Activated T-helper 1 cell treated with anti-CD3 and anti-CD28 coated beads, Interleukin-12 subunit alpha, Interleukin-12 subunit beta, Interleukin-2, Interleukin-4 antibody, amounts not matched to agents 30 ng/mL and 10 ng/mL and 1 ng/mL, durations not matched to agents 14 hours and 24 hours and 36 hours (primary cell): ENCODE results near the gene NTHL1. TPM values are rescaled to one million over a fixed set of nuclear protein-coding genes. Genes with fewer than 3 reads are reported as not detected.
"Not testable (repeated sequence)": the region's sequence is repeated elsewhere in the genome, so short reads cannot be mapped to it uniquely, and the experiment has no call there.

ENCODE experiments used
- DNase-seq: peaks from one replicate; pipeline ENCODE4 v3.0.0; 2021; ENCODE audit warnings: low spot score
- H3K27ac Mint-ChIP-seq: one replicate; pipeline ENCODE4 v1.8.0; 2021; ENCODE audit warnings: mild to moderate bottlenecking, mixed read lengths
- H3K27me3 Mint-ChIP-seq: one replicate; pipeline ENCODE4 v1.8.0; 2022; ENCODE audit warnings: mild to moderate bottlenecking, moderate library complexity, mixed read lengths; ENCODE audit not compliant: insufficient read depth
- H3K36me3 Mint-ChIP-seq: one replicate; pipeline ENCODE4 v1.8.0; 2021; ENCODE audit warnings: low read depth, mixed read lengths
- H3K4me1 Mint-ChIP-seq: one replicate; pipeline ENCODE4 v1.8.0; 2021; ENCODE audit warnings: low read depth, mixed read lengths
- H3K4me3 Mint-ChIP-seq: one replicate; pipeline ENCODE4 v1.8.0; 2021; ENCODE audit warnings: mild to moderate bottlenecking, moderate library complexity, mixed read lengths
- H3K9me3 Mint-ChIP-seq: one replicate; pipeline ENCODE4 v1.8.0; 2021; ENCODE audit warnings: mixed read lengths
- intact Hi-C: fragments of 100-400 bp; cut with micrococcal nuclease; formaldehyde crosslinking; loops from one replicate; pipeline ENCODE4 v1.15.1; 2024
- total RNA-seq: library from RNA; stranded (reverse); gene quantifications from 2 replicates; pipeline ENCODE4 v1.2.3, GENCODE V29; 2022

The NTHL1 gene
- total RNA-seq, 1 donor from 2014 or later, result 50.0 TPM

- H3K4me1 Mint-ChIP-seq, result peaks cover 16% of the 10 kb centered on the region
- intact Hi-C loops, result loop anchor here (1.0 to 10.0 kb wide), 9 partner anchors 14 to 241 kb away; partner anchors contain the start of genes CASKIN1, E4F1, GFER and NOXO1
- no peaks in the 10 kb centered on the region for H3K9me3 Mint-ChIP-seq
- peak; percentile 92 for DNase-seq
- H3K27me3 Mint-ChIP-seq, result peaks cover 38% of the 10 kb centered on the region
- no peaks in the 10 kb centered on the region for H3K36me3 Mint-ChIP-seq
- peak overlapping the region; percentile 77 for H3K4me3 Mint-ChIP-seq
- no peak overlapping the region for H3K27ac Mint-ChIP-seq
Measured at GRCh38 chr16:2023092-2024031, 24.3 kb downstream of the NTHL1 start.

- no peaks in the 10 kb centered on the region for H3K36me3 Mint-ChIP-seq
- H3K27me3 Mint-ChIP-seq, result peaks cover 34% of the 10 kb centered on the region
- peak overlapping the region; percentile 77 for H3K4me3 Mint-ChIP-seq
- no peak overlapping the region for H3K27ac Mint-ChIP-seq
- H3K4me1 Mint-ChIP-seq, result peaks cover 16% of the 10 kb centered on the region
- intact Hi-C loops, result loop anchor here (1.0 to 10.0 kb wide), 9 partner anchors 13 to 242 kb away; partner anchors contain the start of genes CASKIN1, E4F1, GFER and NOXO1
- no peaks in the 10 kb centered on the region for H3K9me3 Mint-ChIP-seq
- DNase-seq, result no peak
Measured at GRCh38 chr16:2022723-2023091, 24.9 kb downstream of the NTHL1 start.

- Mint-ChIP-seq H3K27ac (peak overlapping the region; percentile 52), H3K27me3 (peaks cover 27% of the 10 kb centered on the region), H3K9me3 (no peaks in the 10 kb centered on the region), H3K4me3 (peak overlapping the region; percentile 42), H3K36me3 (no peaks in the 10 kb centered on the region), H3K4me1 (peaks cover 16% of the 10 kb centered on the region)
- DNase-seq, result no peak
- intact Hi-C loops, result loop anchor here (5.0 to 10.0 kb wide), 3 partner anchors 38 to 245 kb away; partner anchors contain the start of genes CASKIN1, GFER, NOXO1 and RNPS1
Measured at GRCh38 chr16:2019921-2020831, 27.5 kb downstream of the NTHL1 start.

- Mint-ChIP-seq H3K27me3 (peaks cover 28% of the 10 kb centered on the region), H3K9me3 (no peaks in the 10 kb centered on the region), H3K27ac (peak within 1 kb of the TSS; percentile 52), H3K4me3 (peak within 1 kb of the TSS; percentile 42), H3K4me1 (peaks cover 16% of the 10 kb centered on the region), H3K36me3 (no peaks in the 10 kb centered on the region)
- intact Hi-C loops, result no loop called here
- DNase-seq, result no peak
Measured at GRCh38 chr16:2019518-2019920, 28.1 kb downstream of the NTHL1 start, which contains the start of gene NPW. Gene NPW, plus strand, starts transcription at chr16:2019785.

- Mint-ChIP-seq H3K27me3 (peaks cover 18% of the 10 kb centered on the region), H3K9me3 (no peaks in the 10 kb centered on the region), H3K27ac (no peak overlapping the region), H3K4me3 (no peak overlapping the region), H3K36me3 (no peaks in the 10 kb centered on the region), H3K4me1 (peaks cover 4% of the 10 kb centered on the region)
- DNase-seq, result no peak
- intact Hi-C loops, result no loop called here
Measured at GRCh38 chr16:2016407-2016922, 31.2 kb downstream of the NTHL1 start.

GRCh38 chr16:2015947-2016208 is 31.8 kb downstream of the NTHL1 start:
- Mint-ChIP-seq H3K4me1 (peaks cover 4% of the 10 kb centered on the region), H3K4me3 (no peak overlapping the region), H3K9me3 (no peaks in the 10 kb centered on the region), H3K36me3 (no peaks in the 10 kb centered on the region), H3K27ac (no peak overlapping the region), H3K27me3 (peaks cover 15% of the 10 kb centered on the region)
- no peak for DNase-seq
- intact Hi-C loops, result no loop called here

- peaks cover 2% of the 10 kb centered on the region for H3K4me1 Mint-ChIP-seq
- H3K36me3 Mint-ChIP-seq, result peaks cover under 1% of the 10 kb centered on the region
- H3K9me3 Mint-ChIP-seq, result no peaks in the 10 kb centered on the region
- DNase-seq, result no peak
- intact Hi-C loops, result no loop called here
- peaks cover 12% of the 10 kb centered on the region for H3K27me3 Mint-ChIP-seq
- no peak overlapping the region for H3K27ac Mint-ChIP-seq
- no peak overlapping the region for H3K4me3 Mint-ChIP-seq
Measured at GRCh38 chr16:2015117-2015946, 32.3 kb downstream of the NTHL1 start.

GRCh38 chr16:2013527-2013926 is 34.1 kb downstream of the NTHL1 start:
- Mint-ChIP-seq H3K27me3 (peaks cover 4% of the 10 kb centered on the region), H3K9me3 (no peaks in the 10 kb centered on the region), H3K4me1 (peaks cover 9% of the 10 kb centered on the region), H3K4me3 (no peak overlapping the region), H3K27ac (no peak overlapping the region), H3K36me3 (peaks cover 6% of the 10 kb centered on the region)
- intact Hi-C loops, result no loop called here
- DNase-seq, result no peak

GRCh38 chr16:2011726-2012125 is 35.9 kb downstream of the NTHL1 start:
- H3K4me1 Mint-ChIP-seq, result peaks cover 22% of the 10 kb centered on the region
- H3K27me3 Mint-ChIP-seq, H3K4me3 Mint-ChIP-seq, H3K27ac Mint-ChIP-seq, H3K9me3 Mint-ChIP-seq, DNase-seq, intact Hi-C loops: not testable (repeated sequence)
- peaks cover 14% of the 10 kb centered on the region for H3K36me3 Mint-ChIP-seq

GRCh38 chr16:2009791-2010510 is 37.7 kb downstream of the NTHL1 start, which contains the start of gene ZNF598:
Gene ZNF598, minus strand, starts transcription at chr16:2009821.
- Mint-ChIP-seq H3K36me3 (peaks cover 14% of the 10 kb centered on the region), H3K9me3 (no peaks in the 10 kb centered on the region), H3K27ac (peak within 1 kb of the TSS; percentile 87), H3K4me3 (peak within 1 kb of the TSS; percentile 92), H3K27me3 (no peaks in the 10 kb centered on the region), H3K4me1 (peaks cover 26% of the 10 kb centered on the region)
- intact Hi-C loops, result loop anchor here (1.0 kb wide), 3 partner anchors 13 to 37 kb away; partner anchors contain the start of genes NTHL1 and TSC2
- DNase-seq, result peak; percentile 77

GRCh38 chr16:2009164-2009711 is 38.4 kb downstream of the NTHL1 start:
- intact Hi-C loops, result loop anchor here (1.0 kb wide), 3 partner anchors 14 to 38 kb away; partner anchors contain the start of genes NTHL1 and TSC2
- peaks cover 26% of the 10 kb centered on the region for H3K4me1 Mint-ChIP-seq
- H3K36me3 Mint-ChIP-seq, result peaks cover 14% of the 10 kb centered on the region
- H3K27ac Mint-ChIP-seq, result peak overlapping the region; percentile 86
- DNase-seq, result no peak
- peak overlapping the region; percentile 91 for H3K4me3 Mint-ChIP-seq
- no peaks in the 10 kb centered on the region for H3K9me3 Mint-ChIP-seq
- no peaks in the 10 kb centered on the region for H3K27me3 Mint-ChIP-seq
